Effector CD4-positive, alpha-beta T cell (primary cell): ENCODE measurements around the gene TMEM98.
"Not testable (repeated sequence)": the region's sequence is repeated elsewhere in the genome, so short reads cannot be mapped to it uniquely, and the experiment has no call there.

Source experiments
- DNase-seq: peaks from one replicate; pipeline ENCODE4 v3.0.0-alpha.2; 2020

Gene TMEM98

GRCh38 chr17:32985050-32985756 is 57.2 kb downstream of the TMEM98 start:
- no peak for DNase-seq

GRCh38 chr17:32987453-32987805 is 59.5 kb downstream of the TMEM98 start:
- DNase-seq: not testable (repeated sequence)

GRCh38 chr17:32987868-32988267 is 59.9 kb downstream of the TMEM98 start:
- not testable (repeated sequence) for DNase-seq

GRCh38 chr17:32988481-32989101 is 60.6 kb downstream of the TMEM98 start:
- DNase-seq: no peak

GRCh38 chr17:32992321-32993033 is 64.5 kb downstream of the TMEM98 start:
- no peak for DNase-seq

- no peak for DNase-seq
Measured at GRCh38 chr17:32993977-32994376, 66.0 kb downstream of the TMEM98 start.
